Measurements from ENCODE around the gene ITGB5.
"Not testable (repeated sequence)": the region's sequence is repeated elsewhere in the genome, so short reads cannot be mapped to it uniquely, and the experiment has no call there.

ITGB5 gene

GRCh38 chr3:124782377-124782712, 104.8 kb downstream of the ITGB5 start:
- DNase-seq: not testable (repeated sequence)

GRCh38 chr3:124781476-124782376, 105.4 kb downstream of the ITGB5 start:
- DNase-seq: no peak

- no peak for DNase-seq
These were observed 106.2 kb downstream of the ITGB5 start for GRCh38 chr3:124780761-124781475.

- no peak for DNase-seq
These were observed 106.8 kb downstream of the ITGB5 start for GRCh38 chr3:124780356-124780755.

GRCh38 chr3:124779751-124780191, 107.4 kb downstream of the ITGB5 start:
- DNase-seq: no peak

GRCh38 chr3:124779116-124779515, 108.0 kb downstream of the ITGB5 start:
- DNase-seq: no peak

GRCh38 chr3:124777762-124778470, 109.2 kb downstream of the ITGB5 start:
- DNase-seq: no peak

- DNase-seq: no peak
These were observed 110.3 kb downstream of the ITGB5 start for GRCh38 chr3:124776856-124777255.

- DNase-seq: no peak
These were observed 111.3 kb downstream of the ITGB5 start for GRCh38 chr3:124775877-124776276.

GRCh38 chr3:124774841-124775402, 112.2 kb downstream of the ITGB5 start:
- no peak for DNase-seq

- DNase-seq: no peak
These were observed 112.8 kb downstream of the ITGB5 start for GRCh38 chr3:124774327-124774718.

- DNase-seq: no peak
These were observed 113.5 kb downstream of the ITGB5 start for GRCh38 chr3:124773351-124774326.

- DNase-seq: no peak
These were observed 114.9 kb downstream of the ITGB5 start for GRCh38 chr3:124772081-124772831.

GRCh38 chr3:124771083-124771445, 116.1 kb downstream of the ITGB5 start:
- DNase-seq: no peak

GRCh38 chr3:124770336-124771082, 116.7 kb downstream of the ITGB5 start:
- DNase-seq: no peak

- DNase-seq: no peak
These were observed 117.7 kb downstream of the ITGB5 start for GRCh38 chr3:124769462-124769861.

- DNase-seq: no peak
These were observed 118.4 kb downstream of the ITGB5 start for GRCh38 chr3:124768812-124769211.

- no peak for DNase-seq
These were observed 119.5 kb downstream of the ITGB5 start for GRCh38 chr3:124767691-124768090.

GRCh38 chr3:124767264-124767663, 119.9 kb downstream of the ITGB5 start:
- no peak for DNase-seq
